Vagina (tissue), 2 donors: ENCODE results near the gene GTF2IRD1.

Source experiments
- POLR2A ChIP-seq, 2 donors: fragments of 450-650 bp; IDR thresholded peaks; one replicate each; pipeline ENCODE4 v1.6.1; 2017; ENCODE audit warnings: antibody characterized with exemption in 2 of 2, mild to moderate bottlenecking in 2 of 2, moderate library complexity in 2 of 2
- TF ChIP-seq, protein P1 (sequence below), 3 experiments: fragments of 450-650 bp in 2 of 3; fragments of 200-600 bp in 1 of 3; sonication (generic) in 1 of 3; IDR thresholded peaks; one replicate each; pipeline ENCODE4 v1.5.1; 2017 to 2019; ENCODE audit warnings: antibody characterized with exemption in 3 of 3, mild to moderate bottlenecking in 2 of 3, moderate library complexity in 2 of 3

DNA sequence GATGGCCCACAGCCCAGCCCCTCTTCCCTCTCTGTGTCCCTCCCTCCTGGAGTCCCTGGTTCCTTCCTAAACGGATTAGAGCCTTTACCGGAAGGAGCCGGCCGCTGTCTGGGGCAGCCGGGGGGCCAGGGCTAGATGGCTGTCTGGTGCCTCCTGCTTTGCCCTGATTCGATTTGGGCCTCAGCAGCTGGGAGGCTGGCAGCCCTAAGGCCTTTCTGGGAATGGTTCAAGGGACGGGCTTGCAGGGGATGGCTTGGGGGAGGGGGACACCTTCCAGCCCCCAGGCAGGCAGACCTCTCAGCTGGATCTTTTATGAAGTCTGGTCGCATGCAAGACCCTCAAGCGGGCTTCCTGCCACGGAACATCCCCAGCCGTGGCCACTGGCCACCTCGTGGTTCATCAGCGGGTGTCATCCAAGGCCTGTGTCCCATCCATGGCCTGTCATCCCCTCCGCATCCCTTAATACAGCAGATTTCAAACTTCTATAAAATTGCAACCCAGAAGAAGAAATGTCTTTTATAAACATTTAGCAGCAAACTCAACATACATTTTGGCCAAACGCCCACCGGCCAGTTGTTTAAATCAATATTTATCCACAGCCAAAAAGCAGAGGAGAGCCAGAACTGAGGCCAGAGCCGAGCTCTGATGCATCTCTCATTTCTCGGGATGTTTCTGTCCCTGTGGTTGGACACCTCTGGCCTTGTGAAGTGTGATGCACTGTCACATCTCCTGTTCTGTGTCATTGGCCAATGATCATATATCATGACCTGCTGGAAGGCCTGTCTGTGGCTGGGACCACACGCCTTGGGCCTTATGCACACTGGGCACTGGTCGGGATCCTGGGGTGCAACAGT is 52.0 kb downstream of the GTF2IRD1 start:
- no peak for TF ChIP-seq POLR2A (IDR thresholded peaks at IDR 0.05)
- TF ChIP-seq, protein P1, sequence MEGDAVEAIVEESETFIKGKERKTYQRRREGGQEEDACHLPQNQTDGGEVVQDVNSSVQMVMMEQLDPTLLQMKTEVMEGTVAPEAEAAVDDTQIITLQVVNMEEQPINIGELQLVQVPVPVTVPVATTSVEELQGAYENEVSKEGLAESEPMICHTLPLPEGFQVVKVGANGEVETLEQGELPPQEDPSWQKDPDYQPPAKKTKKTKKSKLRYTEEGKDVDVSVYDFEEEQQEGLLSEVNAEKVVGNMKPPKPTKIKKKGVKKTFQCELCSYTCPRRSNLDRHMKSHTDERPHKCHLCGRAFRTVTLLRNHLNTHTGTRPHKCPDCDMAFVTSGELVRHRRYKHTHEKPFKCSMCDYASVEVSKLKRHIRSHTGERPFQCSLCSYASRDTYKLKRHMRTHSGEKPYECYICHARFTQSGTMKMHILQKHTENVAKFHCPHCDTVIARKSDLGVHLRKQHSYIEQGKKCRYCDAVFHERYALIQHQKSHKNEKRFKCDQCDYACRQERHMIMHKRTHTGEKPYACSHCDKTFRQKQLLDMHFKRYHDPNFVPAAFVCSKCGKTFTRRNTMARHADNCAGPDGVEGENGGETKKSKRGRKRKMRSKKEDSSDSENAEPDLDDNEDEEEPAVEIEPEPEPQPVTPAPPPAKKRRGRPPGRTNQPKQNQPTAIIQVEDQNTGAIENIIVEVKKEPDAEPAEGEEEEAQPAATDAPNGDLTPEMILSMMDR (IDR thresholded peaks at IDR 0.05) = no peak
